EL (cell line): ENCODE data around the gene IL17RB.

ENCODE experiments used
- DNase-seq: peaks from one replicate; pipeline ENCODE4 v3.0.0-alpha.2; 2016

The IL17RB gene

DNA sequence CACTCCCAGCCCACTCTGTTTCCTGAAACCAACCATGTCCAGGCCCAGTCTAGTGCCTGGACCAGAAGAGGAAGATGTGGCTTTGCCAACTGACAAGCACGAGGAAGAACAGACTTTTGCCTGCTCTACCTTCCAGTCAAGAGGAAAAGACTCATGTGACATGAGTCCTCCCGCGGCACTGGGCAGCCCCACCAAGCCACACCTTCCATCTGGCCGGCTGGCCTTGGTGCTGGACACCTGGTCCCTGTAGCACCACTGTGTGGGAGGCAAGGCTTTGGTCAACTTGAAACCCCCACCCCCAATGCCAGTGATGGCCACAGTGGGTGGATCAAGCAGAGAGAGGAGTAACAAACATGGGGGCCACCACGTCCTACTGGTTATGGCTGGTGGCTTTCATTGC lies 12.7 kb upstream of the IL17RB start:
- no peak for DNase-seq

DNA sequence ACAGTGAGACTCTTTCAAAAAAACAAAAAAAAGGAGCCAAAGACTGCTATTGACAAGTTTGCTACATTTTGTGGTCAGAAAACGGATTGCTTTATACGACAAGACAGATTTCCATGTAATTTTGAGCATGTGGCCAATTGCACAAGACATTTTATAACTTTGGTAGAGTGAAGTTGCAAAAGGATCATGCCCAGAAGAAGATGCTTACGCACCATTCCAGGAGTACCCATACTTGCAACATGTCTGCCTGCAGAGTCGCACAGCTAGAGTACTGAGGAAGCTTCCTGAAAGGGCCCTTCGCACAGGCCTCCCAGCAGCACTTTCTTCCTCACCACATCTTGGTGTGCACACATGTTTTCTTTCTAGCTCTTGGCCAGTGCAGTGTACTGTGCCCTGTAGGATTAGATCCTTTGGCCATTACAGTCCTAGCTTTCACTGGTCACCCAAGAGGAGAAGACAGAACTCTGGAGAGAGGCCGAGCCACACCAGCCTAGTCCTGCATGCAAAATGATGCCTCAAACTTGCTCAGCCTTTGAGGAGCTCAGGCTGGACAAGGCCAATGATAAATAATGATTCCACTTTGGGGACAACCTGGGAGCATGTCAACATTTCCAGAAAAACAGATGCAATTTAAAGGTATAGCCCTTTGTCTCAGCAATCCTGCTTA lies 11.8 kb upstream of the IL17RB start:
- no peak for DNase-seq

DNA sequence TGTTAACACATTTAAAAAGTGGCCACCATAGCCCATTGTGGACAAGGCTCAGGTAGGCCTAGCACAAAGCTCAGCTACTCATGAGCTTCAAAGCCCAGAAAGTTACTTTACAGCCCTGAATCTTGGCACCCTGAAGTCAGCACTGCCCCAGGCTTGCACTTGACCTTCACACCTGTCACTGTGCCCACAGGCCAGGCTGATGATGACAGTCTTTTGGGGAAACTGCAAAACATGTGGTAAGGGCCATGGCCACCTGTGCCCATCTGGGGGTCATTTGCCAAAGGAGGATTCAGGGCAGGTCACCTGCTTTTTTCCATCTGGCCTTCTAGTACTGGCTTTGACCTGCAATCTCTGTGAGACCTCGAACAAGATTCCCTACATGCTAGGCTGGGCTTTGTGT lies 11.1 kb upstream of the IL17RB start:
- DNase-seq: no peak

DNA sequence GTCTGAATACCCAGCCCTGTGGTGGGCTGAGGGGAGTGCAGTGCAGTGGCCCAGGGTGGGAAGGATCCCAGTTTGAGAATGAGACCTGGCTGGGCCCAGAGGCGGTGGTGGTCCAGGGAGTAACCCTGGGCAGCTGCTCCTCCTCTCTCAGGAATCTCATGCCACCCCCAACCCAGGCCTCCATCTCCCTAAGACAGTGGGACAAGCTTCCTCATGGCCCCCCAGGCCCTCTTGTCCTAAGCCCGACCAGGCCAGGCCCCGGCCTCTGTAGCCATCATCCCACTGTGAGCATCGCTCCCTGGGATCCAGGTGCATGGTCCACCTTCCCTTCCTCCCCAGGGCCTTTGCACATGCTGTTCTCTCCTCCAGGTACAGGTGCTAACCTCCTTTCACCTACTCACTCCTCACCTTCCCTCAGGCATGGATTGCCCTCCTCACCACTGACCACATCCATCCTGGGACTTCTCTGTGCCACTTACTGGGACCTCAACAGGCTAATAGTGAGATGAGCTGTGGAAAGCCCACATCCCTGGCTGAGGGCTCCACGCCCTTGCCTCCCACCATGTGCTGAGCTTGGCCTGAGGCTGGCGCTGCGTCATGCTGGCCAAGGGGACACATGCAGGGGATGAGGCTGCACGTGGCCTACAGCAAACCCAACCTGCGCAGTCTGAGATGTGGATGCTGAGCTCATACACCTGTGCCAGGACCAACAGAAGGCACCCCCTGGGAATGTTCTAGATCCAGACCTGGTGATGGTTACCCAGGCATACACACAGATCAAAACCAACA lies 10.1 kb upstream of the IL17RB start:
- no peak for DNase-seq

DNA sequence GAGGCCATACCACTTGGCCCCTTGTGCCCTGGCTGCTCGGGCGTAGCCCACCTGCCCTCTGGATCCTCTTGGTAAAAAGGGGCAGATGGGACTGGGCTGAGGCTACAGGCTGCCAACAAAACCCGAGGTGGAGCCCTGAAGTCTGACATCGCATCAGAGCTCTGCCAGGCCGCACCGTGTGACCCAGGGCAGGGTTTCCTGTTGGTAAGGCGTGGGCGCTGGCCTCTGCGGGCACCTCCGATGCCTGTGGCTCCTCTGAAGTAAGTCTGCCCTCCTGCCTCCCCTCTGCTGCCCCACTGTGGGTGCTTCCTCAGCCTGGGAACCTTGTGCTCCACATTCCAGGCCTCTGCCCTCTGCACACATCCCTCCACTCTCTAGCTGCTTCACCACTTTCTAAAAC lies 9.0 kb upstream of the IL17RB start:
- DNase-seq: no peak

DNA sequence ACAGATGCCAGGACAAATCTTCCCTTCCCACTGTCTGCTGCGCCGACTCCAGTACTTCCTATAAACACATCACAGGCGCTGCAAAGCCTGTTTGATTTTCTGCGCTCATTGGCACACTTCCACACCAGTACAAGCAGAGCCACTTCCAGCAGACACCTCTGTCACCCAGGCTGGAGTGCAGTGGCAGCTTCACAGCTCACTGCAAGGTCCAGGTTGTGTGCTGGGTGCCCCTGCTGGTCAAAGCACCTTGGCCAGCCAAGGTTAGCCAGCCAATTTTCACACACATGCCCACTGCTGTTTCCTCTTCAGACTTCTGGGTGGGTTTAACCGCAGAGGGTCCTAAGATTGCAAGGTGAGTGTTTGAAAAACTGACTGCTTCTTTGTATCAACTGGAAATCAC lies 5.1 kb upstream of the IL17RB start:
- DNase-seq: no peak

DNA sequence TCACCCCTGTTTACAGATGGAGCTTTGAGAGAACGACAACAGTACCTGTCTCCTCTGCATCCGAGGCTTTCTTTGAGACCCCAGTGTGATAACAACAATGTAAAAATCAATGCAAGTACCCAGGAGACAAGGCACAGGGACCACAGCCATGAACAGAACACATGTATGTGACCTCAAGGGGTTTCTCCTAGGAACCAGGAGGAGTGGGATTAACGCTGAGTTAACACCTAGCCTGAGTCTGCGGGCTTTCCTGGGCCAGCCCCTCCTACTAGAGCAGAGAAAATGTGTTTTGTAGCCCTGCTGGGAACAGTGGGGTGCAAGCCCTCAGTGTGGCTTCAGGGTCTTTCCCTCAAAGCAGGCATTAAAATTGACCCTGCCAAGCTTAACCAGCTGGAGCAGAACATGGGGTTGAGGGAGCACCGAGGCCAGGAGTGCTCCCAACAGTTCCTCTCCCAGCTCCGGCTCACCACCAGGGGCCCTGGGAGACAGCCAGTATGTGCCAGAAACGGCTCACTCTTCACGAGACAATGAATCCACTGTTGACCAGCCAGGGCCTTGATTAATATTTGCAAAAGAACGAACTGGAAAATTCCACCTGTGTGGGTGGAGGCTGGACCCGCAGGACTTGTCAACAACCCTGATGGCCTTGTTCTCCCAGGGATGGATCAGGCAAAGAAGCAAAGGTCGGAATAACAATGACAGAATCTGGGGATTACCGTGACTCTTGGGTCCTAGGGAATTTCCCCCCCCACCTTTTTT lies 3.8 kb upstream of the IL17RB start:
- DNase-seq: no peak

DNA sequence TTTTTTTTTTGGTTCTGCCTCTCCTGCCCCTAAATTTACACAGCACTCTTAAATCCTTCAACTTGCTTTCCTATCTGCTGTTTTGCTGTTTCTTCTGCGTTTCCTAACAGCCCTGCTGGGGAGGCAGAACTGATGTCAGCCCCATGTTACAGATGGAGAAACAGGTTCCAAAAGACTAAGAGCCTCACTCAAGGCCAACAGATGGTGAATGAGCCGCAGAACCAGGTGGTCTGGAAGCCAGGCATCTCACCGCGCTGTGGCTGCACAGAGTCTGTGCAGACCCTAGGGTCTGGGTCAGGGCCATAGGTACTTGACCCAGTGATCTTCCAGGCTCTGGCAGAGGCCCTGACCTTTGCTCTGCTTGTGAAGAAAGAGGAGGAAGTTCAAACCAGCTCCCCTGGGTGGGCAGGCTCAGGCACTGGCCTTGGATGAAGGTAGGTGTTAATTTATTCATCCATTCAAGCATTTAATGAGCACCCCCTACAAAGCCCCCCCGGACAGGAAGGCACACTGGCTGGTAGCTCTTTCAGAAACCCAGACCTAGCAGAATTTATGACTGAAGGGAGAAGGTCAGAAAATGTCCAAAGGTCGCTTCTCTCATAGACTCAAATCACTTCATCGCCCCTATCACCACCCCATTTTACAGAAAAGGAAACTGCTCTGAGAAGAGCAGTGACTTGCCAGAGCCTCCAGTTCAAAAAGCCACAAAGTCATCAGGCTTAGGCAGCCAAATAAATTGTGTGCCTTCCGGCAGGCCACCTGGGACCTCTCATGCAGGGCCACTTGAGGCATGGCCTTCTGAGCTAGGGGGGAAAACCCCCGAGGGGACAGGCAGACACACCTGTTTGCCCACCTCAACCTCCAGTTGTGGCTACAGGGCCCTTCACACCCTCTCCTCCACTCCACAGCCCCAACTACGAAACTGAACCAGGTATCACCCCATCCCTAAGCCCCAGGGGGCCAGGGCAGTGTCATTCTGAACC lies 2.9 kb upstream of the IL17RB start:
- DNase-seq: no peak

DNA sequence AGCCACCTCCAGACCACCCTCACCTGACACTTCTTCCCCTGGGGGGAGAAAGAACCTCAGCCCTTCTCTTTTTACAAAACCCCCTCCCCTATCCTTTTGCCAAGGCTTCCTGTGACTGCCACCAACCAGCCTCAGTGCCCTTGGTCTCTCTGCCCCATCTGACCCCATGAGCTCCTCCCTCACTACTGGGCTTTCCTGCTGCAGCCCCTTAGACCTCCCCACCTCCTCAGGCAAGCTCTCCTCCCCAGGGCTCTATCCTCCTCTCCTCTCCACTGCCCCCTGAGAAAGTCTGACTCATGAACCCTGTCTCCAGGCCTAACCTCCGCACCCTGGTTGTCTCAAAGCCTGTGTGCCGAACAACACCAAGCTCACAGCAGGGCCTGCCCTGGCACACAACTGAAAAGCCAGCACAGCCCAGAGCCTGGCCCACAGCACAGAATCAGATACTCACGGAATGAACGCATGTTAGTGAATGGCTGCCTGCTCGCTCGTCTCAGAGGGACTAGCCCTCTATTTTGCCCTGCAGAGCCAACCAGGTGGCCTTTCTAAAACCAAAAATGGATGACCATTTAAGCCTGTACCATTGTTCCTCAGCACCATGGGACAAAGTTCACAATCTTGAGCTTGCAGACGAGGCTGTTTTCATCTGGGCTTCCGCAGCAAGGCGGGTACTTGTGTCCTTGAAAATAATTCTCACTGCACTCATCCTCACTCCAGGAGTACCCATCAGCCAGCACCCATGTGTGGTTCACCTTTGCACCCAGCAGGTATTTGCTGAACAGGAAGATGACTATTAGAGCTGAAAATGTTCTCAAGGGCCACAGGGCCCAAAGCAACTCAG lies 1.9 kb upstream of the IL17RB start:
- DNase-seq: no peak

DNA sequence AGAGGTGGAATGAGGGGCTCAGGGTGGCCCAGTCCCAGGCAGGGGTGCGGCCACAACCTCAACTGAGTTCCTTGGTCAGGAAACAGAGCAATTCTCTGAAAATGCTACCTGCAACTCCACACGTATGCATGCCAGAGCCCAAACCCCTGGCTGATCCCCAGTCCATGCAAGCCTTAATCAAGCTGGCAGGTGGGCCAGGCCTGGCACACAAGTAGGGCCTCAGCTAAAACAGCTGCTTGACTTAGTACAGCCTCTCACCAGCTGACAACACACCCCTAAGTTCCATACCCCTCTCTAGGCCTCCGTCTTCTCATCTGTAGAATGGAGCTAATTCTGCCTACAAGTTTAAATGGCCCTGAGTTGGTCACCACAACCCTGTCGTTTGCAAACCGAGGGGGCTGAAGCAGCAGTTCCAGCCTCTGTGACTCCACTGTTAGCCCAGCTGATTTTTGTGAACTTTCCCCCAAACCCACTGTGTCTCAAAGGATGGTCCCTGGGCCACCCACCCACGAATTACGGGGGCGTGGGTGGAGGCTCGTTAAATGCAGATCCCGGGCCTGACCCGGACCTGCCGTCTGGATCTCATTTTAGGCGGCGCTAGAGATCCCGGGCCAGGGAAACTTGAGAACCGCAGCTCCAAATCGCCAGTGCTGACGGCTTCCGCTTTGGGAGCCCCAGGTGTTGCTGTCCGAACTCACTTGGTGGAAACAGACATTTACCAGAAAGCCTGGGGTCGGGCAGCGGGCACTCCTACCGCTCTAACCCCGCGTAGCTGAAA lies 1.1 kb upstream of the IL17RB start:
- DNase-seq: peak; percentile 28

DNA sequence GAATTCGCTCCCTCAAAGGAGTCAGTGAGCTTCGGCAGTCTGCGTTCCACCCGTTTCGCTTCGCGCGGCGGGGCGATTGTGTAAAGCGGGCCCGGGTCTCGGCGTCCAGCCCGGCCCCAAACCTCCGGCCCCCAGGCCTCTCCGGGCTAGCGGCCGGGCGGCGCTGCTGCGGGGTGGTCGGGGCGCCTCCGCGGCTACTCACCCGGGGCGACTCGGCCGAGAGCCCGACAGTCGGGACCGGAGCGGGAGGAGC lies 561 bp upstream of the IL17RB start:
- DNase-seq: no peak

DNA sequence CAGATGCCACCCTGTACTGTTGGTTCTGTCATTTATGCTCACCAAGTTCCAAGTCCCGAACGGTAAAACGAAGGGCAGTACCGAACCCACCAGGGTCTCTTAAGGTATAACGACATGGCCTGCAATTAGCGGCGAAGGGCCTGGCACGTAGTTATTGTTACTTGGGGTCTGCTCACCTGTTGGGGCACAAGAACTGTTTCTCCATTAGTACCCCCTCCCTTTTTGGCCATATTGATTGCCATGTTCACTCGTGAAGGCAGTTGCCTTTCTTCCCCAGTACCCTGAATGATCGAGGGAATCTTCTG lies 435 bp downstream of the IL17RB start:
- DNase-seq: no peak

DNA sequence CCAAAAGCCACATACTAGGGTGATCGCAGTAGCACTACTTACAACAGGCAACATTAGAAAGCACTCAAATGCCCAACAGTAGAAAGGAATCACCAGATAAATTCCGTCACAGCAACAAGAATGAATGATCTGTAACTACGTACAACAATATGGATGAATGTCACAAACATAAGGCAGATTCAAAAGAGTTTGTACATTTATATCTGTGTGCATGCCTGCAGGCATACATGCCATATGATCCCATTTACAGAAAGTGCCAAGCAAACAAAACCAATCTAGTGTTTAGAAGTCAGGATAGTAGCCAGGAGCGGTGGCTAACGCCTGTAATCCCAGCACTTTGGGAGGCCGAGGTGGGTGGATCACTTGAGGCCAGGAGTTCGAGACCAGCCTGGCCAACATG lies 3.5 kb downstream of the IL17RB start:
- no peak for DNase-seq

DNA sequence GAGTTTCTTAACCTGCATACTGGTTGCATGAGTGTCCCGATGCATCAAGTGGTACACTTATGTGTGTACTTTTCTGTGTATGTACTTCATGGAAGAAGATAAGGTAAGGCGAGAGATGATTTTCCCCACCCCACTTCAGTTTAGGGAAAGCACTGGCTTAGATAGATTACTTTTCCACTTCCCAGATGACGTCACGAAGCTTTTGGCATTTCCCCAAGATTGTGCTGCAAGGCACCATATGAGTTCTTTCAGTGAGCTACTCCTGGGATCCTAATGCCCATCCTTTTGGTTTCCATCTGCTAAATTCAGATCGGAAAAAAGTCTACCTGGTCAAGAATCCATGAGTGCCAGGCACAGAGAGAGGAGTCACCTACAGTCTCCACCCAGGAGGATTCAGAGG lies 4.5 kb downstream of the IL17RB start:
- peak; percentile 40 for DNase-seq

DNA sequence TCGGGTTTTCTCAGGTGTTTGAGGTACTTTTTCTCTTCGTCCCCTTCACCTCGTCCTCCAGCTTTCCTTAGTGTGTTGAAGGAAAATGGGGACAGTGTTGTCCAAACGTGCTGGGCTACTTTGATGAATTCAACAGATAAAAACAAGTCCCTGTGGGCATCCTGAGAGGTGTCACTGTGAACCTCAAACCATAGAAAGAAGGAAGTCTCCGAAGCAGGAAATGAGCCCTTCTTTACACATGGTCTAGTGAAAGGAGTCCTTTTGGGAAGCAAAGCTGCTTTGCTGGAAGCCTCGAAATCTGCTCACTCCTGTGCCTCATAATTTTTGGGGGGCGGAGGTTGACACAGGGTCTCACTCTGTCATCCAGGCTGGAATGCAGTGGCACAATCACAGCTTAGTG lies 10.6 kb downstream of the IL17RB start:
- no peak for DNase-seq

DNA sequence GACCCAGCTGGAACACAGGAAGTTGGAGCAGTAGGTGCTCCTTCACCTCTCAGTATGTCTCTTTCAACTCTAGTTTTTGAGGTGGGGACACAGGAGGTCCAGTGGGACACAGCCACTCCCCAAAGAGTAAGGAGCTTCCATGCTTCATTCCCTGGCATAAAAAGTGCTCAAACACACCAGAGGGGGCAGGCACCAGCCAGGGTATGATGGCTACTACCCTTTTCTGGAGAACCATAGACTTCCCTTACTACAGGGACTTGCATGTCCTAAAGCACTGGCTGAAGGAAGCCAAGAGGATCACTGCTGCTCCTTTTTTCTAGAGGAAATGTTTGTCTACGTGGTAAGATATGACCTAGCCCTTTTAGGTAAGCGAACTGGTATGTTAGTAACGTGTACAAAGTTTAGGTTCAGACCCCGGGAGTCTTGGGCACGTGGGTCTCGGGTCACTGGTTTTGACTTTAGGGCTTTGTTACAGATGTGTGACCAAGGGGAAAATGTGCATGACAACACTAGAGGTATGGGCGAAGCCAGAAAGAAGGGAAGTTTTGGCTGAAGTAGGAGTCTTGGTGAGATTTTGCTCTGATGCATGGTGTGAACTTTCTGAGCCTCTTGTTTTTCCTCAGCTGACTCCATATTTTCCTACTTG lies 11.9 kb downstream of the IL17RB start:
- no peak for DNase-seq

DNA sequence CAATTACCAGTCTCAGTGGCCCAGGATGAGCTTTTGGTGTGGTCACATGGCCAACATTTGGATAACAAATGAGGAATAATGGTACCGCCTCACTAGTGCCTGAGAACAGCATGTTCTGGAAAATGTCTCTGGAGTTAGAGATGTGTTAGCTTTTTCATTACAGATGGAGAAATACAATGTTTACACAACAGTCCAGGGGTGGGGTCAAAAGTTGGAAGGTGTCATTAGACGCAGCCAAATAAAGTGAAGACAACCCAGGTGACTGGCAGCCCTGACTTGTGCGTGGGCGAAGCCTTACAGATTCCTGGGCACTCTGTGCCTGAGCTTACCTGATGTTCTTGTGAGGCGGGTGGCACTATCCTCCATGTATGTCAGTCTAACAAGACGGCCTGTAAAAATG lies 12.8 kb downstream of the IL17RB start:
- no peak for DNase-seq

DNA sequence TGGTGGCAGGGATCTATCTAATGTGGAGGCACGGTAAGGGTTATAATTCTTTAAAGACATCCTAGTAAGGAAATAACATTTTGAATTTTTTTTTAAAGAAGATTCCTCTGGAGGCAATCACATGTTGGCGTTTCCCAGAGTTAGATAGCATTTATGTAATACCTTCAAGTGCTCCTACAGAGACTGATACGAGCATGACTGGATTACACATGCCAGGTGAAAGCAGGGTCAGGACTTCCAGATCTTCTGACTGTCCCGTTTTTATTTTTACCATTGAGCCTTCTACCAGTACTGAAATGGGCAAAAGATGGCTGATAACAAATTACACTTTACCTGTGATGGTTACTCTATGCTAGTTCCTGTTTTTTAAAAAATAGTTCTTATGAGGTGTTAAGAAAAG lies 13.8 kb downstream of the IL17RB start:
- DNase-seq: no peak

DNA sequence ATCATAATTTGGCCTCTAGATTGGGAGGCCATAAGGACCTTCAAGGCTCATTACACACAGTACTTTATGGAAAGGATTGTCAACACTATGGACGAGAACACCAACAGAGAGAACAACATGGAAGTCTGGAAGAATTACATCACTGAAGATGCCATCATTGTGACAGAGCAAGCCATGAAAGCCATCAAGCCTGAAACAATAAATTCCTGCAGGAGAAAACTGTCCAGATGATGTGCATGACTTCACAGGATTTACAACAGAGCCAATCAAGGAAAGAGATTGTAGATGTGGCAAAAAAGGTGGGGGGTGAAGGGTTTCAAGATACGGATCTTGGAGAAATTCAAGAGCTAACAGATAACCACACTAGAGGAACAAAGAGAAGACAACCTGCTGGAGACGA lies 15.9 kb downstream of the IL17RB start:
- no peak for DNase-seq

DNA sequence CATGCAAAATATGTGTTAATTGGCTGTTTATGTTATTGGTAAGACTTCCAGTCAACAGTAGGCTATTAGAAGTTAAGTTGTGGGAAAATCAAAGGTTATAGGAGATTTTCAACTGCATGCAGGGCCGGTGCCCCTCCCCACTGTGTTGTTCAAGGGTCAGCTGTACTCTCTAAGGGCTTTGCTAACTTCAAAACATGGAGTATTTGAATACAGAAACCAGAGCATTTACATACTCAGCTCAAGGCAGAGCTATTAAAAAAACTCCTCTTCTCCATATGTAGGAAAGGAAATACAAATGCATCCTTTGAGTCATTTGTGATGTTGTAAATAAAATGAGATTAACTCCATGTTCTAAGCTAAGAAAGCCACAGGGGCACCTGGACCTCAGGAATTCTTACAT lies 16.8 kb downstream of the IL17RB start:
- DNase-seq: no peak
